Measurements from ENCODE around the gene OBSCN. TPM values are rescaled to one million over a fixed set of nuclear protein-coding genes. Genes with fewer than 3 reads are reported as not detected.

Gene OBSCN
- total RNA-seq, 1 donor = 13.0 TPM

DNA sequence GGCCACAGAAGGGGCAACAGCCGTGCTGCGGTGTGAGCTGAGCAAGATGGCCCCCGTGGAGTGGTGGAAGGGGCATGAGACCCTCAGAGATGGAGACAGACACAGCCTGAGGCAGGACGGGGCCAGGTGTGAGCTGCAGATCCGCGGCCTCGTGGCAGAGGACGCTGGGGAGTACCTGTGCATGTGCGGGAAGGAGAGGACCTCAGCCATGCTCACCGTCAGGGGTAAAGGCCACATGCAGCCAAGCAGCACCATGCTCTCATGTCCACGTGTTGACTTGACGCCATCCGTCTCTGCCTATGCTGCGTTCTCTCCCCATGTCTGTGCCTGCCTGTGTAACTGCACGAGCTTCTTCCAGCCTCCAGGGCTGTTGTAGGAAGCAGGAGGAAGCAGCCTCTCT, 85.5 kb downstream of the OBSCN start:
- TF ChIP-seq, protein P1, sequence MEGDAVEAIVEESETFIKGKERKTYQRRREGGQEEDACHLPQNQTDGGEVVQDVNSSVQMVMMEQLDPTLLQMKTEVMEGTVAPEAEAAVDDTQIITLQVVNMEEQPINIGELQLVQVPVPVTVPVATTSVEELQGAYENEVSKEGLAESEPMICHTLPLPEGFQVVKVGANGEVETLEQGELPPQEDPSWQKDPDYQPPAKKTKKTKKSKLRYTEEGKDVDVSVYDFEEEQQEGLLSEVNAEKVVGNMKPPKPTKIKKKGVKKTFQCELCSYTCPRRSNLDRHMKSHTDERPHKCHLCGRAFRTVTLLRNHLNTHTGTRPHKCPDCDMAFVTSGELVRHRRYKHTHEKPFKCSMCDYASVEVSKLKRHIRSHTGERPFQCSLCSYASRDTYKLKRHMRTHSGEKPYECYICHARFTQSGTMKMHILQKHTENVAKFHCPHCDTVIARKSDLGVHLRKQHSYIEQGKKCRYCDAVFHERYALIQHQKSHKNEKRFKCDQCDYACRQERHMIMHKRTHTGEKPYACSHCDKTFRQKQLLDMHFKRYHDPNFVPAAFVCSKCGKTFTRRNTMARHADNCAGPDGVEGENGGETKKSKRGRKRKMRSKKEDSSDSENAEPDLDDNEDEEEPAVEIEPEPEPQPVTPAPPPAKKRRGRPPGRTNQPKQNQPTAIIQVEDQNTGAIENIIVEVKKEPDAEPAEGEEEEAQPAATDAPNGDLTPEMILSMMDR (IDR thresholded peaks at IDR 0.05; ENCODE audit: insufficient read depth, low read depth, low read length) = no peak
- DNase-seq (ENCODE audit: low read depth) = no peak
- H3K4me3 ChIP-seq (ENCODE audit: low read depth, low read length) = no peak overlapping the region

DNA sequence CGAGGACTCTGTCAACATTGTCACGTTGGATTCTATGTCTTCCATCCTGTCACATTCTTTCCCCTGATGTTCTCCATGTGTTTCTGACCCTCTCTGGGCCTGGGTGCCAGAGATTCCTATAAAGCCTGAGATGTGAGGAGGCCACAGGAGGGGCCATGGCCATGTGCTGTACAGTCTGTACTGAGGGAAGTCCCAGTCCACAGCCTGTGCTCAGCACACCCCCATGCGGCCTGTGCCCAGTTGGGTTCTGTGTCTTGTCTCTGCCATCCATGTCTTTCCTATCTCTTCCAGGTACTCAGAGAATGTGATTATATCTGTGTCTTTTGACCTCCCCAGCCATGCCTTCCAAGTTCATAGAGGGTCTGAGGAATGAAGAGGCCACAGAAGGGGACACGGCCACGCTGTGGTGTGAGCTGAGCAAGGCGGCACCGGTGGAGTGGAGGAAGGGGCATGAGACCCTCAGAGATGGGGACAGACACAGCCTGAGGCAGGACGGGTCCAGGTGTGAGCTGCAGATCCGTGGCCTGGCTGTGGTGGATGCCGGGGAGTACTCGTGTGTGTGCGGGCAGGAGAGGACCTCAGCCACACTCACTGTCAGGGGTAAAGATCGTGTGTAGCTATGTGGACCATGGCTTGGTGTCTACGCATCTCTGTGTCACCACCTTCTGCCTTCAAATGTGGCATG, 86.1 kb downstream of the OBSCN start:
- H3K4me3 ChIP-seq (ENCODE audit: low read depth, low read length) = no peak overlapping the region
- no peak for DNase-seq (ENCODE audit: low read depth)
- TF ChIP-seq, protein P1 (IDR thresholded peaks at IDR 0.05; ENCODE audit: insufficient read depth, low read depth, low read length) = no peak

DNA sequence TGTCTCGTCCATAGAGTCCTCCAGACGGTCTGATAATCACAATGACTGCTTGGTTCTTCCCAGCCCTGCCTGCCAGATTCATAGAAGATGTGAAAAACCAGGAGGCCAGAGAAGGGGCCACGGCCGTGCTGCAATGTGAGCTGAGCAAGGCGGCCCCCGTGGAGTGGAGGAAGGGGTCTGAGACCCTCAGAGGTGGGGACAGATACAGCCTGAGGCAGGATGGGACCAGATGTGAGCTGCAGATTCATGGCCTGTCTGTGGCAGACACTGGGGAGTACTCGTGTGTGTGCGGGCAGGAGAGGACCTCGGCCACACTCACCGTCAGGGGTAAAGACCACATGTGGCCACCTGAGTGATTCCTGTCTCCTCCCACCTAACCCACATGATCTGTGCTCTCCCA, 86.9 kb downstream of the OBSCN start:
- H3K4me3 ChIP-seq (ENCODE audit: low read depth, low read length) = no peak overlapping the region
- TF ChIP-seq, protein P1 (IDR thresholded peaks at IDR 0.05; ENCODE audit: insufficient read depth, low read depth, low read length) = no peak
- DNase-seq (ENCODE audit: low read depth) = no peak

DNA sequence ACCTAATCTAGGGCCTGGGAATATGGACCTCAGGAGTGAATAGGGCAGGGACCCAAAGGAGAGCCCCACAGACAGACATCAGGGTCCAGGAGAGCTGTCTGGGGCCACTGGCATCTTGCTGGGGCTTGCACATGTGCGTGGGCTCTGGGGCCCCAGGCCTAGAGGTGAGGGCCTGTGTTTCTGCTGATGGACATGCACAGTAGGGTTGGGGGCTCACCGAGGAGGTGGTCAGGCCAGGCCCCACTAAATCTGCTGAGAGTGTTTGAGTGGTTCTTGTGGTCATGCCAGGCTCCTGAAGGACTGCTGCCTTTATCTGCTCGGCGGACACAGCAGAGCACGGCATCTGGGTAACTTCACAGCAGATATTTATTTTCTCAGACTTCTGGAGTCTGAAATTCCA, 87.4 kb downstream of the OBSCN start:
- no peak for DNase-seq (ENCODE audit: low read depth)
- no peak overlapping the region for H3K4me3 ChIP-seq (ENCODE audit: low read depth, low read length)
- TF ChIP-seq, protein P1 (IDR thresholded peaks at IDR 0.05; ENCODE audit: insufficient read depth, low read depth, low read length) = no peak

DNA sequence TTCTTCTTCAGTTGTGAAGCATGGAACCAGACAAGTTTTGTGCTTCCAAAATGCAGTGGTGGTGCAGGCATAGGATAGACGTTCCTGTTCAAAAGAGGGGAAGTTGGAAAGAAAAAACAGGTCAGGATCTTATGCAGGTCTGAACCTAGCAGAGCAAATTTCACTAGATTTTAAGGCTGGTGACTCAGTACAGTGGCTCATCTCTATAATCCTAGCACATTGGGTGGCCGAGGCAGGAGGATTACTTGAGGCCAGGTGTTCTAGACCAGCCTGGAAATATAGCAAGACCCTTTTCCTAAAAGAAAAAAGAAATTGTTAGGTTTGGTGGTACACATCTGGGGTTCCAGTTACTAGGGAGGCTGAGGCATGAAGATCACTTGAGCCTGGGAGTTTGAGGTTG, 88.1 kb downstream of the OBSCN start:
- H3K4me3 ChIP-seq (ENCODE audit: low read depth, low read length) = no peak overlapping the region
- no peak for DNase-seq (ENCODE audit: low read depth)

DNA sequence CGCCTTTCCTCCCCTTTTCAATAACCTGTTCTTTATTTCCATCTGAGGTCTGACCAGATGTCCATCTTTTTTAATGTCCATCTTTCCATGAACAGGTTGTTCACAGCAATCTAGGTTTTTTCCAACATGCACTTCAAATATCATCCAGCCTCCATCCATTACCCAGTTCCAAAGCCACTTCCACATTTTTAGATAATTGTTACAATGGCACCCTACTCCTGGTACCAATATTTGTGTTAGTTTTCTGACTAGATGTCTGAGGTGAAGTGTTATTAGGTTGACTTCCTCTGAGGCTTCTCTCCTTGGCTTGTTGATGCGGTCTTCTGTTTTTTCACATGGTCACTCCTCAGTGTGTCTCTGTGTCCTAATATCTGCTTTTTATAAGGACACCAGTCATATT, 89.4 kb downstream of the OBSCN start:
- DNase-seq (ENCODE audit: low read depth) = no peak
- no peak overlapping the region for H3K4me3 ChIP-seq (ENCODE audit: low read depth, low read length)
- TF ChIP-seq, protein P1 (IDR thresholded peaks at IDR 0.05; ENCODE audit: insufficient read depth, low read depth, low read length) = no peak

More for the DNA sequence above, 88.1 kb downstream of the OBSCN start:
- TF ChIP-seq, protein P1 (IDR thresholded peaks at IDR 0.05; ENCODE audit: insufficient read depth, low read depth, low read length) = no peak

DNA sequence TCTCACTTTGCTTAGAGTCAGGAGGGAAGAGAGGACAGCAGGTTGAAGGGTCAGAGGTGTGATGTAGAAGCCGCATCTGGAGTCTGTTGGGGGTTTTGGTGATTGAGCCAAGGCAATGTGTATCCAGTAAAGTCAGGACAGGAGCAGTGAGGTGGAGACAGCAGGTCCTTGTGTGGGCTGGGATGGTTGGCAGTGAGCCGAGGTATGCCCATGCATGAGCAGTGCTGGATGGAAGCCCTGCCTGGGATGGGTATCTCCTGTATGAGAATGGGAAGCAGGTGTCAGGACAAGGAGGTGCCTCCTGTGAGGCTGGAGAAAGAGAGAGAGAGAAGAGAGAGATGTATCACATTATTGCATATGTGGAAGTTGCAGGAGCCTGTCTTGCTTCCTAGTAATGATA, 90.0 kb downstream of the OBSCN start:
- H3K4me3 ChIP-seq (ENCODE audit: low read depth, low read length) = no peak overlapping the region
- TF ChIP-seq, protein P1 (IDR thresholded peaks at IDR 0.05; ENCODE audit: insufficient read depth, low read depth, low read length) = no peak
- DNase-seq (ENCODE audit: low read depth) = no peak
